Activated CD4-positive, CD25-positive, alpha-beta regulatory T cell (primary cell): ENCODE measurements around the gene AJM1.

ENCODE experiments used
- DNase-seq, 4 experiments: peaks; one replicate each; lab custom pipeline; 2025; lab: John Stamatoyannopoulos, UW

The AJM1 gene

DNA sequence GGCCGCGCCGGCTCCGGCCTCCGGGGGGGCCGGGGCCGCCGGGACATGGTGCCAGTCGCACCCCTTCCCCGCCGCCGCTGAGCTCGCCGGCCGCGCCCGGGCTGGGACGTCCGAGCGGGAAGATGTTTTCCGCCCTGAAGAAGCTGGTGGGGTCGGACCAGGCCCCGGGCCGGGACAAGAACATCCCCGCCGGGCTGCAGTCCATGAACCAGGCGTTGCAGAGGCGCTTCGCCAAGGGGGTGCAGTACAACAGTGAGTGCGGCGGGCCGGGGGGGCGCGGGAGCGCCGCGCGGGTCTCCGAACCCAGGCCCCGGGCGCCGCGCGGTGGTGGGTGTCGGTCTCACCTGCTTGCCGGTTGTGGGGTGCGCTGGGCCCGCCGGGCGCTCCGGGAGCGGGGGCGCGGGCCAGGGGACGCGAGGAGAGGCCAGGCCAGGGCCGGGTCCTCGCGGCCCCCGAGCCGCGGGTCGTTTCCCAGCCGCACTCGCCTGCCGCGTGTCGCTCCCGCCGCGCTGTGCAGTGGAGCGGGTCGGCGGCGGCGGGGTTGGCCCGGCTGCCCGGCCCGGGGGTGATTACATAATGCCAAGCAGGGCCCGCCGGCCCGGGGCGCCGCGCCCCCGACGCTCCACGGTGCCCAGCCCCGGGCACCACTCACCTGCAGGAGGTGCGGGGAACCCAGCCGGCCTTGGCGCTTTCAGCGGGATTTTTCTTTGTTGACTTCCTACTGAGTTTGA lies 34.0 kb upstream of the AJM1 start:
- DNase-seq, result peak in 2 of 4 experiments; percentile 19 to 28

DNA sequence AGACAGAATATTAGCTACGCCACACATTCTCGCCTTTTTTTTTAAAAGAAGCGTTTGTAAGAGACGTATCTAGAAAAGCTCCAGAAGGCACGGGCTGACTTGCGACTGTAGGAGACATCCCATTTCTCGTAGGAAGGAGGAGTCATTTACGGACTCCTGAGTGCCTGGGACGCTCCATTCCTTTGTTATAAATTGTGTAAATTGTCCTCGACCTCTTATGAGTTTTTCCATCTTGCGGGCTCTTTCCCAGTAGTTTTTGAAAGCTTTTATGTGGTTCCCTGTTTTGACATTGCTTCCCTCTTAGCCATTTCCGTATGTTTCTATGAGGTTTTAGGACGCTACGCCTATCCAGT lies 33.5 kb upstream of the AJM1 start:
- DNase-seq, result no peak

DNA sequence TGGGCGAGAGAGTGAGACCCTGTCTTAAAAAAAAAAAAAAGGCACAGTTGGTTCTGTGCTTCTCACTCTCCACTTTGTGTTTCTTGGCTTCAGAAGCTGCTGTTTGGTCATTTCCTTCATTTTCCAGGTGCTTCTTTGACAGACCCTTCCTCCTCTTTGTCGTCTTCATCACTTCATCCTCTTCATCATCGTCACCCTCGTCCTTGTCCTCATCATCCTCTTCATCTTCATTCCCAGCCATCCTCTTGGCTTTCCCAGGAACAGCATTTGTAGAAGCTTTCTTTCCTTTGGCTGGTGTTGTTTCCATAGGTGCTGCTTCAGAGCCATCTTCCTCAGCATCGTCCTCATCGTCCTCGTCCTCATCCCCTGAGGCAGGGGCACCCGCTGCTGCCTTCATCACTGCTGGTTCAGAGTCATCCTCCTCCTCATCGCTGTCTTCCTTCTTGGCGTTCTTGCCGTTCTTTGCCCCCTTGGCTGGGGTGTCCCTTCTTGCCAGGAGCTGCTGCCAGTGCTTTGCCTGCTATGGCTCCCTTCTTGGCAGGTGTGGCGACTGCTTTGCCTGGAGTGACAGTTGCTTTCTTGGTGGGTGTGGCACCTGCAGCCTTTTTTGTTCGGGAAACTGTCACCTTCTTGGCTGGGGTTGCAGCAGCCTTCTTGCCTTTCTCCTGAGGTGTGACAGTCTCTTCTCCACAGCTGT lies 27.4 kb upstream of the AJM1 start:
- DNase-seq, result no peak

DNA sequence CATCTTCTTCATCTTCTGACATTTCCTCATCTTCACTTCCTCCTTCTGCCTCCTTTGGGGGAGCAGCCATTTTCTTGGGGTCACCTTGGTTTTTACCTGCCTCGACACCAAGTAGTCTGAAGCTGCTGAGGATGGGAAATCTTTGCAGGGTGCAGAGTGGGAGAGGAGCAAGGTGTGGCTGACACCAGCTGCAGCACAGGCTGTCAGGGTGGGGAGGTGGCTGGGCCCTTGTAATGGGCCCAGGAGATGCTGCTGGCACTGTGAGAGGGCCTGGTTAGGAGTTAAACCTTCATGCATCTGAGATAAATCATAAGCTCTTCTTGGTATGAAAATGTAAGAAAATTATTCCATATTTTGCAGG lies 26.9 kb upstream of the AJM1 start:
- no peak for DNase-seq

DNA sequence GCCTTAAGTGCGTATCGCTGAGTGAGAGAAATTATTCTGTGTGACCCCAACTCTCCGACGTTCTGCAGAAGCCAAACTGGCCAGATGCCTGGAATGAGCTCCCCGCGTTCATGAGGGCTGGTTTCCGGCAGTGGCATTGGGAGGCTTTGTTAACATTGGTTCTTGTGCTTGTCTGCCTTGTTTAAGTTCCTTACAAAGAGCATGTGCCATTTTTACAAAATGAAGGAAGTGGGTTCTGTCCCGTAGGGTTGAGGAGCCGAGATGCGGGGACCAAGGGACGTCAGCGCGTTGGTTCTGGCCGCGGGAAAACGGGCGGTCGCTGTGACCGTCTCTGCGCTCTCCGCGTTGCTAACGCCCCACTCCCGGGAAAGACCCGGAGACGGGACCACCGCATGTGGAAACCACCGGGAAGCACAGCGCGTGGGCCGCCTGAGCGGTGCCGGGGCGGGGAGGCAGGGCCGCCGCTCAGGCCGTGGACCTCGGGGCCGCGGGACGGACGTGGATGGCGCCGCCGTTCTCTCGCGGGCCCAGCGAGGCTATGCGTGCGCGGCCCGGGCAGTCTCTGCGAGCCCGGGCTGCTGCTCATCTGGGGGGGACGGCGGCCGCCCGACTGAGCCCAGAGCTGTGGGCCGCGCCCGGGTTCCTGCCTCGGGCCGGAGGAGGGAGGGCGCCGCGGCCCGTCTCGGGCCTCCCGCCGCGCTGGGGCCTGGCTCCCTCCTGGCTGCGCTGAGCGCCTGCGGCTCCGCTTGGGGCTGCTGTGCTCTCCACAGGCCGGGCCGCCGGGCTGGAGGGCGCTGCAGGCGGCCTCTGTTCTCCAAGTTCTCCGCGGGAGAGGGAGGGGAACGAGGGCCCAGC lies 21.1 kb upstream of the AJM1 start:
- DNase-seq, result no peak

DNA sequence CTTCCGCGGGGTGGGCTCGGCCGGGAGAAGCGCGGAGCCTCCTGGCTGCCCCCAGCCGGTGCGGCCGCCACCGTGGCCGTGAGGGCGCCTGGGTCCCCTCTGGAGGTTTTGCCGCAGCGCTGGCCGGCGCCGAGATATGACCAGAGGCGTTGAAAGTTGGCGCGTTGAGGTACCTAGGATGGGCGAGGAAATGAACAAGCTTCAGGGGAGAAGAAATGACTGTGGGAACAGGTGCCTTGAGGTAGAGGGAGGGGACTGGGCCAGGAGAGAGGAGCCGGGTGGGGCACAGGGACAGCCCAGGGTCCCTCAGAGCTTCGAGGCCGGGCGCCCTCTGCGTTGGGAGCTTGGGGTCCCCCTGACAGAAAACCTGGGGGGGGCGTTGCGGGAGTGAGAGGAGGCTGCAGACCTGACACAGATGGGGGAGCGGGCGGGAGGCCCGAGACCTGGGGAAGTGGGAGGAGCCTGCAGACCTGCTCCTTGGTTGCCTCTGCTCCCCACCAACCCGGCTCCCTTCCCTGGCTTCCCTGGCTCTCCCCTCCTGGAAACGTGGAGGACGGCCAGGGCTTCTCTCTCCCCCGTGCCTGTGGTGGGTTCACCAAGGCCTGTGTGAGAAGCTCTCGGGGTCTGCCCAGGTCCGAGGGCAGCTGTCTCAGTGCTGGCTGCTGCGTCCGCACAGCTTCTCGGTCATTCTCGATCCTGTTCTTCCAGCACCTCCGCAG lies 20.3 kb upstream of the AJM1 start:
- DNase-seq, result no peak

DNA sequence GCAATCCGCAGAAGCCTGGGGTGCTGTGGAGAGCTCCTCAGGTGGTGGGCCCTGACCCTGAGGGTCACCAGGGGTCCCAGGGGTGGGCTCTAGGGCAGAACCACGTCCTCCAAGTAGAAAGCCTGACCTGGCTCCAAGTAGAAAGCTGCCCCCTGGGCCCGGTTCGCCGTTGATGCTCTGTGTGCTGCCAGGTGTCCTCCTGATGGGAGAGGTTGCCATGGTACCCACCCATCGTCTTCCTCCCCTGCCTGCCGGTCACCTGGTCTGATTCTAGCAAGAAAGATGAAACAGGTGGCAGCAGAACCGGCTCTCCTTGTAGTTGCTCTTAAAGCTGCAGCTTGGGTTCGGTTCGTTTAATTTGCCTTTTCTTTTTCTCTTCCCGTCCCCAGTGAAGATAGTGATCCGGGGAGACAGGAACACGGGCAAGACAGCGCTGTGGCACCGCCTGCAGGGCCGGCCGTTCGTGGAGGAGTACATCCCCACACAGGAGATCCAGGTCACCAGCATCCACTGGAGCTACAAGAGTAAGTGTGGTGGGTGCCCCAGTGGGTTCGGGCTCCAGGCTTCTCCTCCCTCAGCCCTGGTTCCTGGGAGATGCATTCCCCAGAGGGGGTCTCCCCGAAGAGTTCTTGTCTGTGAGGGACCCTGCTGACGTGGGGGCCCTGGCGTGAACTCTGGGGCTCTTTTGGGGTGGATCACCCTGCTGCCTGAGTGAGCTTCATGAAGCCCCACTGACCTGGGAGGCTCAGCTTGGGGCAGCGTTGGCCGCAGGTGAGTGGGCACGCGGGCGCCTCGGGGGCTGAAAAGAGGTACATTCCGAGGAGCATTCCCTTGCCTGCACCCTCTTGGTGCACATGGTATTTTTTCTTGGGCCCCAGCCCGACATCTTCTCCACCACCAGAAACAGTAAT lies 18.9 kb upstream of the AJM1 start:
- no peak for DNase-seq

DNA sequence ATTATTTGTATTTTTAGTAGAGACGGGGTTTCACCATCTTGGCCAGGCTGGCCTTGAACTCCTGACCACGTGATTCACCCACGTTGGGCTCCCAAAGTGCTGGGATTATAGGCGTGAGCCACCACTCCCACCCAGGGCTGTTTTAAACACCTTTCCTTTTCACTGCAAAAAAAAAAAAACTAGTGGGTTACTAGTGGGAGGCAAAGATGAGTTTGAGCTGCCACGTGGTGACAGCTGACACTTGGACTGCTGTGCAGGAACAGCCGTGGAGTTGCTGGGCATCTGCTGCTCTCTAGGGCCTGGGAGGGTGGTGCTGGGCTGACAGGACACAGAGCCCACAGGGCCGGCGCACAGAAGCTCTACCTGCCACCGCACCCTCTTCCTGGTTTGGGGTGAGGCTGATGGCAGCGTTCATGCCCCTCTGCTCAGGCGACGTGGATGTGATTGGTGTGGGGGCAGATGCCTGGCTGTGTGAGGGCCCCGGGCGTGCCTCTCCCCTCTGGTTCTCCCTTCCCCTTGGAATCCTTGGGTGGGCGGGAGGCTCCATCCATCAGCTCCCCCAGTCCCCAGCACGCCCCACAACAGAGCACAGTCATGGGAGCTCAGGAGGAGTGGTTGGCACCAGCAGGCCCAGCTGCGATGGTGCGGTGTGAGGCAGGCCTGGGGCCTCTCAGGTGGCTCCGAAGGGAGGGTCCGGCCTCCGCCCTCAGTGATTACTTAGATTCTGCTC lies 17.6 kb upstream of the AJM1 start:
- no peak for DNase-seq

DNA sequence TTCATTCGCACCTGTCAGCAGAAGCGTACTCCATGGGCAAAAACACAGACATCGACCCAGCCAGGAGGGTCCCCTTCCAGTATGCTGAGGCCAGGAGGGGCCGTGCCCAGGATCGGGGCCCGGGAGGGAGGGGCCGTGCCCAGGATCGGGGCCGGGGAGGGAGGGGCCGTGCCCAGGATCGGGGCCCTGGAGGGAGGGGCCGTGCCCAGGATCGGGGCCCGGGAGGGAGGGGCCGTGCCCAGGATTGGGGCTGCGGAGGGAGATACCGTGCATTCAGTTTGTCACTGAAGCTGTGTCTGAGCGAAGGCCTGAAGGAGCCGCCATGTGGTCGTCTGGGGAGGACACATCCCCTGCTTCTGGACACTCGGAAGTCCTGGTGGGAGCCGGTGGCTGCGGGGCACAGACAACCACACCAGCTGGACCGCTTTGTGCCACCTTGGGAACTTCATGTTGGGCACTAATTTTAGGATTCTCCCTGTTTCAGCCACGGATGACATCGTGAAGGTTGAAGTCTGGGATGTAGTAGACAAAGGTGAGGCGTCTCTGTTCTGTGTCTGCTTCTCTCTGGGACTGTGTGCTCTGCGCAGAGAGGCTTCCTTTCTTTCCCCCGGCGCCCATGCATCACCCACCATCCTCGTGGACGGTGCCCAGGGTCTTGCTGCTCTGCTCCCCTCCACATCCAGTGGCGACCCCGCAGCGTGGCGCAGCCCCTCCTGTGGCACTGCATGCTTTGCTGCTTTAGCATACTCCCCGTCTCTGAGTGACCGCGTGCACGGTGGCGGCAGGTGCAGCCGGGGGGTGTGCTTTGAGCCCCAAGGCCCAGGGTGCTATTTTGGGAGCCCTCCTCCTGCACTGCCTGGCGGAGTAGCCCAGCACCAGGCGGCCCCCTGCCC lies 16.7 kb upstream of the AJM1 start:
- no peak for DNase-seq

DNA sequence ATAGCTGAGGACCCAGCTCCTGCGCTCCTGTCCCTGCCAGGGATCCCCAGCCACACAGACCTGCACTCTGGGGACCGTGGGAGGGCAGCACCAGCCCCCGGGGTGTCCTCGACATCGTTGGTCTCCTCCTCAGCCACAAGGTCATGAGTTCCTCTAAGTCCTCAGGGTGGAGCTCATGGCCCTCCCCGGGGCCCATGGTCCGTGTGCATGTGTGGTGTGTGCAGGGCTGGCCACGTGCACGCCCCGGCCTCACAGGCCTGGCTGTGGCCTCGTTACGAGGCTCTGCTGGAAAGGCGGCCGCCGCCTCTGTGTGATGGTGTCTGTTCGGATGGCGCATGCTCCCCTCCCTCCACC lies 16.1 kb upstream of the AJM1 start:
- no peak for DNase-seq

DNA sequence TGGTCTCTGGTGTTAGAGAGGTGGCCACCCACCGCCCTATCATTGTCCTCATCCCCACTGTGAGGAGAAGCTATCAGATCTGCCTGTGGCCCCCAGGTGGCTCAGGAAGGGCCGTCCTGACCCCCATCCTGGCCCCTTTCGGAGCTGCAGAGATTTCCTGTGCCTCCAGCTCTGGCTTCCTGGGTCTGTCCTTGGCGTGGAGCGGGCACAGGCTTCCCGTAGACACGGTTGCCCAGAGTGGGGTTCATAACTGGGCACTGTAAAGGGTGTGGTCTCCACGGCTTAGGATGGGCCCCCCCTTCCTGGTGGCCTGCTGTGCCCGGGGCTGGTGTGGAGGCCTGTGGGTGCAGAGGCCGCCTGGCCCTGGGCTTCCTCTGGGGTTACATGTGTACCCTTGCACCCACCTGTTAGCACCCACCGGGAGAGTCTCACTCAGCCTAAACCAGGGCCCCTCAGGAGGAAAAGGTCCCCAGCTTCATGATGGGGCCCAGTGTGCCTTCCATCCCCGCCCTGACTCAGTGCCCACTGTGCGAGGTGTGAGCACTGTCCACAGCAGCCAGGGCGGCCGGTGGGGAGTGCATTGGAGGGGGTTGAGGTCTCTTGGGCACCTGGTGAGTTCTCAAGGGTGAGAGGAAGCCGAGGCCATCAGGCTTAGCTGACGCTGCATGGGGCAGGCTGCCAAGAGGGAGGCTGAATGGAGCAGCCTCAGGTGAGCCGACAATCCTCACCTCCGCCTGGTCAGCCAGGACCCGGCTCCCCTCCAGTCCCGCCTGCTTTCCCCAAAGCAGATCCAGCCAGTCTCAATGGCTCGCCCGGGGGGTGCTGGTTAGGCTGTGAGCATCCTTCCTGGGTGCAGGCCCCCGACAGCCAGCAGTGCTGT lies 15.3 kb upstream of the AJM1 start:
- DNase-seq, result no peak

DNA sequence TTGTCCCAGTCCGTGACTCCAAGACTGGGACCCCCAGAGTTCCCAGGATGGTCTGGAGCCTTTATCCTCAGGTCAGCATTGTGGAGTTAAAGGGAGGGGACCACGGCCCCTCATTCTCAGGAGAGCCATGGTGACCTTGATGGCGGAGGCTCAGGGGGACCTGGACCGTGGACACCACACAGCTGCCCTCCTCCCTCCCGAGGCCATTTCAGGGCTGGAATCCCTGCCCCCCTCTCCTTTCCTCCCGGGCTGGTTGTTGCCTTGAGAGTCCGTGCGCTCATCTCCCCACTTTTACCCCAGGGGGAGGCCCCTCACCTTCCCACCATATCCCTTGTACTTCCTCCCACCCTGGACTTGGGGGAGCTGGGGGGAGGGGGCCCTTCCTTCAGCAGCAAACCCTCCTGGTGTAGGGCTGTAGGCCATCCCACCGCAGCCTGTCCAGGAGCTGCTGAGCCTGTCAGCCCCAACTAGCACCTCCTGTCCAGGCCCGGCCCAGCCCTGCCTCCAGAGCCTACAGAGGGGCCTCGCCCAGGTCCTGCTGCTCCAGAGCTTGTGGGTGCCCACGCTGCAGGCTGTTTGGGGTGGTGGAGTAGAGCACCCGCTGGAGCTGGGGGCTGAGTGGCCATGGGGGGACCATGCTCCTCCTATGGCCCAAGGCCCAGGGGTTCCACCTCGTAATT lies 14.3 kb upstream of the AJM1 start:
- DNase-seq, result no peak

DNA sequence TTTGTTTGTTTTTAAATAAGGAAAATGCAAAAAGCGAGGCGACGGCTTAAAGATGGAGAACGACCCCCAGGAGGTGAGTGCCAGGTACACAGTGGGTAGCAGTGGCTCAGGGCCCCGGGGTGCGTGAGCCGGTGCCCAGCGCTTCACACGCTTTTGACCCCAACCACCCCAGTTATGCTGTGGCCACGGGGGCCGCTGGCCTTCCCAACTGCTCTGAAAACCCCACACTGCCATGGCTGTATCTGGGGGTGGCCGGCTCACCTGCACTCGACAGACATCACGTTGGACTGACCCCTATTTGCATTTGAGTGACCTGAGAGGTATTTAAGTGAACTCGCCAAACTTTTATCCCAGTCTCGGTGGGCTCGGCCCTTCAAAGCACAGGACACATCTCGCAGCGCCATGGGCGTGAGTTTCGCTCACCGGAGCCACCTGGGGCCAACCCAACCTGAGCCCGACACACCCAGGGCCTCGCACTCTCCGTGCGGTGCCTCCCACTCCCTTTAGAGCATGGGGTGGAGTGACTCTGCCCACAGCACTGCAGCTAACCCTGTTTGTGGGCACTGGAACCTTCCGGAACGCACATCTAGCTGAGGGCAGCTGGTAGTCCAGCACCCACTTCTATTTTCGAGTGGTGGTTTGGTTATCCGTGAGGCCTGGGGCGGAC lies 13.7 kb upstream of the AJM1 start:
- DNase-seq, result no peak

DNA sequence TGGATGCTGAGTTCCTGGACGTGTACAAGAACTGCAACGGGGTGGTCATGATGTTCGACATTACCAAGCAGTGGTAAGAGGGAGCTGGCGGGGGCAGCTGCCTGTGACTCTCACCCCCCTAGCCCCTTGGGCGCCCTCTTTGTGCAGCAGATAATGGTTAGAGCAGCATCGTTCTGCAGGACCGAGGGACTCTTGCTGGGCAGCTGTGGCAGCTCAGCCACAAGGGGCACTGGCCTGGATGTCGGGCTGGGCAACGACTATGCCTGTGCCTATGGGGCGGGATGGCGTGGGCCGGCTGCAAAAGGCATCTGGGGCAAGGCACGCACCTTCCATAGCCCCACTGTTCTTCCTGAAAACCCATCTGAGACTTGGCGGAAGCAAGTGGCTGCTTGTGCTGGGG lies 12.9 kb upstream of the AJM1 start:
- DNase-seq, result no peak

DNA sequence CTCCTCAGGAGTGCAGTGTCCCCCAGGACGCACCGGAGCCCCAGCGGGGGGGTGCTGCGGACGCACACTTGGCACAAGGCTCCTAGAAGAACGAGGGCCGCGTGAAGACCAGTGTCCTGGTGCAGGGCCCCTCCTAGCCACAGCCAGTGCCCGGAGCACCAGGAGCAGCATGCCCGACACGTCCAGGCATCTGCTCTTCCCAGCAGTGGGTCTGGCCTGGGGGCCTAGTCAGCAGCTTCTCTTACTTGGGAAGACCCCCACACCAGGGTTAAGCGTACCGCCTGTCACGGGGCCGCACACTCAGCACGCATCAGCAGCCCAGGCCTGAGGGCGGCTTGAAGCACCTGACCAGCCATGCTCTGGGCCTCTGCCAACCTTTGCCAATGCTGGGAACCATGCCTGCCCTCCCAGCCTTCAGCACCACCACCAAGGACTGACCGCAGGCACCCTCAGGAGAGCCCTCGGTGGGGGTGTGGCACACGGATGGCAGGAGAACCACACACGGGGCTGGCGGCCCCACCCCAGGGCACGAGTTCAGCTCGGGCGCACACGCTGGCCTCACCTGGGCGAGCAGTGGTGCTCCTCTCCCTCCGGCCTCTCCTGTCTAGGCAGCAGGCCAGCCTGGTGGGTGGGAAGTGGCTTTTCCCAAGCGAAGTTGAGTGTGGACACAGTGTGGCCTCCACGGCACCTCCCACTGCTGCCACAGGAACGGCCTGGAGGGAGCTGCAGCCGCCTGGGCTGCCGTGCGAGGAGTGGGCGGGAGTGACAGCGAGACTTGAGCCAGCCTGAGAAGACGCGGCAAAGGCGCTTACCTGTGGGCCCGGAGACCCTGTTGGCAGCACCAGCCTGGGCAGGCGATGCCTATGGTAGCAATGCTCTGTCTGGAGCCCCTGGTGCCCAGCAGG lies 12.0 kb upstream of the AJM1 start:
- no peak for DNase-seq

DNA sequence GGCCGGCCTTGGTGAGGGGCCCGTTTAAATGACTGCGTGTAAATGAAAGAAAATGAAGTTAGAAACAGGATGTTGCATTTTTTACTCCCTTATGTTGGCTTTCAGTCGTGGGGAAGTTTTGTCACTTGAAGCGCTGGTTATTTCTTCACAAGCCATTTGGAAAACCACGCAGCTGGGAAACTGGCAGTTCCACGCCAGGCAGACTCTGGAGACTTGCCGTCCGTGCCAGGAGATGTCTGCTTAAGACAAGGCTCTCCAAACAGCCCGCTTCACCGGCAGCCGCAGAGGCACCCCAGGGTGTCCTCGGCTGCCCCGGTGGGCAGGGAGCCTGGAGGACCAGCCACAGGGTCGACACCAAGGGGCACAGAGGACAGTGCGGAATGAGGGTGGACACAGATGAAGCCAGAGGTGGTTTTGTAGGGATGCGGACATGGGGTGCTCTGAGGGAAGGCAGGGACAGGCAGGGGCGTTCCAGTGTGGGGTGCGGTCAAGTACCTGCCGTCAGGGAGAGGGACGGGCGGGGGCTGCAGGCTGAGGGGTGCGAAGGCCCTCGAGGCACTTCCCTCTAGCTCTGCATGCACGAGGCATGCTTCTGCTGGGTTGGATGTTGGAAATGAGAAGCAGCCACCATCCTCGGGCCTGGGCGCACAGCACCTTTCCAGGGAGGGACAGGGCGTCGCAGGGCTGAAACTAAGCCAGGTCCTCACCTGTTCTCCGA lies 11.1 kb upstream of the AJM1 start:
- DNase-seq, result no peak
